Renal cortex interstitium (tissue), 11 donors: Measurements from ENCODE around the gene BARX2. TPM values are rescaled to one million over a fixed set of nuclear protein-coding genes. Genes with fewer than 3 reads are reported as not detected.

Source experiments
- DNase-seq, 11 donors: peaks; one replicate each; pipeline ENCODE4 v3.0.0-alpha.2; 2013; ENCODE audit warnings: low read depth in 9 of 11, low spot score in 4 of 11; ENCODE audit errors: extremely low read depth in 1 of 11
- polyA plus RNA-seq, 3 donors: library from polyadenylated mRNA; unstranded; fragments of 120-200 nt; gene quantifications; one replicate each; pipeline ENCODE4 v1.2.1, GENCODE V29; 2013; ENCODE audit not compliant: insufficient read length in 3 of 3

Gene BARX2
- polyA plus RNA-seq, 3 donors: 0.62 to 1.5 (median 0.62) TPM

GRCh38 chr11:129425214-129425613, 49.6 kb downstream of the BARX2 start:
- no peak for DNase-seq

GRCh38 chr11:129426038-129426437, 50.4 kb downstream of the BARX2 start:
- DNase-seq: no peak

GRCh38 chr11:129426776-129427175, 51.1 kb downstream of the BARX2 start:
- DNase-seq: no peak

GRCh38 chr11:129427376-129427775, 51.7 kb downstream of the BARX2 start:
- no peak for DNase-seq

- DNase-seq: peak in 3 of 11 donors; percentile 14 to 31 (median 27)
Measured at GRCh38 chr11:129427816-129428406, 52.3 kb downstream of the BARX2 start.

GRCh38 chr11:129428557-129428956, 52.9 kb downstream of the BARX2 start:
- DNase-seq: no peak

GRCh38 chr11:129434641-129435498, 59.2 kb downstream of the BARX2 start:
- DNase-seq: no peak

GRCh38 chr11:129435499-129436245, 60.0 kb downstream of the BARX2 start:
- no peak for DNase-seq

GRCh38 chr11:129436573-129436972, 60.9 kb downstream of the BARX2 start:
- DNase-seq: no peak

- DNase-seq: peak in 5 of 11 donors; percentile 42 to 77 (median 61)
Measured at GRCh38 chr11:129440028-129440713, 64.5 kb downstream of the BARX2 start.

- no peak for DNase-seq
Measured at GRCh38 chr11:129442171-129442570, 66.5 kb downstream of the BARX2 start.

- DNase-seq: no peak
Measured at GRCh38 chr11:129443276-129443675, 67.6 kb downstream of the BARX2 start.

GRCh38 chr11:129444274-129444673, 68.6 kb downstream of the BARX2 start:
- DNase-seq: no peak

- DNase-seq: no peak
Measured at GRCh38 chr11:129445226-129445625, 69.6 kb downstream of the BARX2 start.

- DNase-seq: no peak
Measured at GRCh38 chr11:129446572-129446971, 70.9 kb downstream of the BARX2 start.

GRCh38 chr11:129447654-129448239, 72.1 kb downstream of the BARX2 start:
- no peak for DNase-seq

GRCh38 chr11:129451524-129451923, 75.9 kb downstream of the BARX2 start:
- no peak for DNase-seq

GRCh38 chr11:129453293-129453721, 77.7 kb downstream of the BARX2 start:
- DNase-seq: no peak

- DNase-seq: no peak
Measured at GRCh38 chr11:129455101-129455500, 79.5 kb downstream of the BARX2 start.
